DOHH2 (cell line): ENCODE measurements around the gene GCH1.

Experiments
- H3F3A ChIP-seq: fragments of 200-600 bp; sonication (generic), shearing (Covaris generic); 2 replicates; pipeline ENCODE4 v1.6.0; 2016; ENCODE audit warnings: antibody characterized with exemption, mild to moderate bottlenecking; ENCODE audit not compliant: control insufficient read depth, insufficient read depth
- H3K27ac ChIP-seq: fragments of 200-600 bp; sonication (generic); 2 replicates; pipeline ENCODE4 v1.5.1; 2014; ENCODE audit warnings: low read depth, mild to moderate bottlenecking, low read length, moderate library complexity
- H3K27me3 ChIP-seq: fragments of 200-600 bp; sonication (generic); 2 replicates; pipeline ENCODE4 v1.6.1; 2014; ENCODE audit warnings: mild to moderate bottlenecking, low read length, mixed read lengths; ENCODE audit not compliant: control insufficient read depth
- H3K36me3 ChIP-seq: fragments of 200-600 bp; sonication (generic); 2 replicates; pipeline ENCODE4 v1.6.1; 2014; ENCODE audit warnings: mild to moderate bottlenecking, low read length, moderate library complexity, mixed read lengths; ENCODE audit not compliant: control insufficient read depth
- H3K4me1 ChIP-seq: fragments of 200-600 bp; sonication (generic); 2 replicates; pipeline ENCODE4 v1.6.1; 2014; ENCODE audit warnings: mild to moderate bottlenecking, low read length, mixed read lengths; ENCODE audit not compliant: control insufficient read depth
- H3K4me2 ChIP-seq: fragments of 200-600 bp; sonication (generic); 2 replicates; pipeline ENCODE4 v1.6.0; 2014; ENCODE audit warnings: mild to moderate bottlenecking, low read length, moderate library complexity
- H3K4me3 ChIP-seq: fragments of 200-600 bp; sonication (generic); 2 replicates; pipeline ENCODE4 v1.5.1; 2014; ENCODE audit warnings: mild to moderate bottlenecking, low read length, mixed read lengths
- H3K79me2 ChIP-seq: fragments of 200-600 bp; sonication (generic); 2 replicates; pipeline ENCODE4 v1.6.1; 2014; ENCODE audit warnings: mild to moderate bottlenecking, low read length, mixed read lengths; ENCODE audit not compliant: control insufficient read depth
- H3K9me2 ChIP-seq: fragments of 200-600 bp; sonication (generic); replicated peaks from 2 replicates; pipeline ENCODE4 v1.6.1; 2014; ENCODE audit warnings: mild to moderate bottlenecking, low read length, mixed read lengths; ENCODE audit not compliant: control insufficient read depth
- H3K9me3 ChIP-seq: fragments of 200-600 bp; sonication (generic); 2 replicates; pipeline ENCODE4 v1.6.1; 2014; ENCODE audit warnings: antibody characterized with exemption, low read length, mixed read lengths; ENCODE audit not compliant: control insufficient read depth, insufficient read depth
- H4K20me1 ChIP-seq: fragments of 200-600 bp; sonication (generic); 2 replicates; pipeline ENCODE4 v1.6.0; 2014; ENCODE audit warnings: low read depth, mild to moderate bottlenecking, antibody characterized with exemption, low read length, moderate library complexity; ENCODE audit not compliant: control insufficient read depth, insufficient read depth
- CTCF ChIP-seq: fragments of 200-600 bp; sonication (generic); IDR thresholded peaks from one replicate; pipeline ENCODE4 v1.5.1; 2014; ENCODE audit warnings: antibody characterized with exemption, mild to moderate bottlenecking, low read depth, low read length; ENCODE audit not compliant: poor library complexity, severe bottlenecking
- EZH2phosphoT487 ChIP-seq: fragments of 200-600 bp; sonication (generic); IDR thresholded peaks from 2 replicates; pipeline ENCODE4 v1.6.1; 2017; ENCODE audit warnings: borderline replicate concordance, mild to moderate bottlenecking, antibody characterized with exemption, low read length, moderate library complexity, mixed read lengths

The GCH1 gene

GRCh38 chr14:54944737-54945391 lies 42.2 kb upstream of the GCH1 start:
- Histone ChIP-seq H3K9me2 (no peaks in the 10 kb centered on the region), H3K4me3 (no peak overlapping the region), H3K27ac (no peak overlapping the region), H3K27me3 (no peaks in the 10 kb centered on the region), H3K9me3 (no peaks in the 10 kb centered on the region), H3K4me1 (no peaks in the 10 kb centered on the region), H3K36me3 (peaks cover 58% of the 10 kb centered on the region), H3F3A (peaks cover 8% of the 10 kb centered on the region; the same call in 1 of the 2 replicates), H3K4me2 (no peak overlapping the region), H4K20me1 (no peaks in the 10 kb centered on the region), H3K79me2 (no peaks in the 10 kb centered on the region)
- TF ChIP-seq EZH2phosphoT487 (no peak), CTCF (no peak)

GRCh38 chr14:54942913-54943312 lies 40.3 kb upstream of the GCH1 start:
- no peaks in the 10 kb centered on the region for H3K9me2 ChIP-seq
- no peak overlapping the region for H3K4me2 ChIP-seq
- TF ChIP-seq CTCF = no peak
- no peak for TF ChIP-seq EZH2phosphoT487
- H3K4me1 ChIP-seq = no peaks in the 10 kb centered on the region
- no peaks in the 10 kb centered on the region for H3K9me3 ChIP-seq
- H3K27ac ChIP-seq = no peak overlapping the region
- H3K4me3 ChIP-seq = no peak overlapping the region
- no peaks in the 10 kb centered on the region for H3K79me2 ChIP-seq
- no peaks in the 10 kb centered on the region for H3K27me3 ChIP-seq
- H3F3A ChIP-seq = peaks cover 8% of the 10 kb centered on the region; the same call in 1 of the 2 replicates
- no peaks in the 10 kb centered on the region for H4K20me1 ChIP-seq
- peaks cover 55% of the 10 kb centered on the region for H3K36me3 ChIP-seq

- no peak overlapping the region for H3K27ac ChIP-seq
- no peaks in the 10 kb centered on the region for H4K20me1 ChIP-seq
- TF ChIP-seq EZH2phosphoT487 = no peak
- no peak for TF ChIP-seq CTCF
- no peak overlapping the region for H3K4me2 ChIP-seq
- H3K9me3 ChIP-seq = no peaks in the 10 kb centered on the region
- peaks cover 23% of the 10 kb centered on the region for H3K36me3 ChIP-seq
- no peaks in the 10 kb centered on the region for H3K79me2 ChIP-seq
- no peaks in the 10 kb centered on the region for H3K27me3 ChIP-seq
- 0 out of 2 replicates have a peak, but pooled peaks cover 8% of the 10 kb centered on the region for H3F3A ChIP-seq
- H3K9me2 ChIP-seq = no peaks in the 10 kb centered on the region
- H3K4me1 ChIP-seq = no peaks in the 10 kb centered on the region
- H3K4me3 ChIP-seq = no peak overlapping the region
Measured at GRCh38 chr14:54936816-54937215, 34.2 kb upstream of the GCH1 start.
